Hematopoietic multipotent progenitor cell treated with erythropoietin and hydrocortisone succinate and interleukin-3 and kit ligand, for 17 days (in vitro differentiated cells): ENCODE measurements around the gene GSTK1.

Experiments
- DNase-seq: peaks from one replicate; pipeline ENCODE4 v3.0.0-alpha.2; 2015; ENCODE audit warnings: low spot score

The GSTK1 gene

DNA sequence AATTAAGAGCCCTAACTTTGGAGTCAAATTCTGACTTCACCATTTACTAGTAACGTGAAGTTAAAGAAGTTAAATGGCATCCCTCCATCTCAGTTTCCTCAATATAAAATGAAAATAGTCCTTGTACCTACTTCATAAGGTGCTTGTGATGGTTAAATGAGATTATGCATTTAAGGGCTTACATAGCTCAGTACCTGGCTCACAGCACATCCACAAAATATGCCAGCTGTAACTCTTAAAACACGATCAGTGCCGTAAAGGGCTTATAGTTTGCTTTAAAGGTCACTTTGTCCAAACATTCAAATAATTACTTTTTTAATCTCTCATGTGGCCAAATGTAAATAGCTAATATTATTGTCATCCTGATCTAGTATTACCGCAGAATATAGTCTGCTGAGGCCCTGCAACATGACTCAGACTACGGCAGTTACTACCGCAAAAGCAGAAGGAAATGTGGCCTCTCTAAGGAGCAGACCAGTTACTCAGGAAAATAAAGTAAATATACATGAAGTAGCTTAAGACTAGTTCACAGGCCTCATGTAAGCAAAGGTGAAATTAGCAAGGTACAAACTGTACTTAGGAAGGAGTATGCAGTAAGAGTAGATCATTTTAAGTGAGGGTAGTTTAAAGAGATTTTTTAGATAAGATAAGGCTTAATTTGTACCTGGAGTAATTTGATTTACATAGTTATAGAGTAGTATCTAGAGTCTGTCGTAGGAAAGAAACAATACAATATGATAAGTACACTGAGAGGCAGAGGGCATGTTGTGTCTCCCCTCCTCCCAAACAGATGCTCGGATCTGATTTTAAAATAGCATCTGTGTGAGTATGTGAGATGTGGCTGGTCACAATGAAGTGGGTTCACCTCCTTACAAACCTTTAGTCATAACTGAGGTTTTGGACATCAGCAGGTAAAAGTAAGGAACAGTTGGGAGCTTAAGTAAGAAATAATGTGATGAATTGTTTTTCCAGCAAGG lies 38.0 kb downstream of the GSTK1 start:
- DNase-seq = no peak

DNA sequence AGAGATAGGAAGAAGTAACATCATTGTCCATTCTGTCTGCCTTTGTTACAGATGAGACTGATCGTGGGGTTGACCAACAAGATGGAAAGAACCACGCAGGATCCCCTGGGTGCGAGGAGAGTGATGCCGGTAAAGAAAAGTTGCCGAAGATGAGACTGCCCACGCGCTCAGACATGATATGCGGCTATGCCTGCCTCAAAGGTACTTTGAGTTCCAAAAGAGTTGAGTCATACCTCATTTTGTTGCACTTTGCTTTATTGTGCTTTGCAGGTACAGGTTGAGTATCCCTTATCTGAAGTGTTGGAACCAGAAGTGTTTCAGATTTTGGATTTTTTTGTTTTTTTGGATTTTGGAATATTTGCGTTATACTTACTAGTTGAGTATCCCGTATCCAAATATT lies 40.5 kb downstream of the GSTK1 start:
- no peak for DNase-seq

DNA sequence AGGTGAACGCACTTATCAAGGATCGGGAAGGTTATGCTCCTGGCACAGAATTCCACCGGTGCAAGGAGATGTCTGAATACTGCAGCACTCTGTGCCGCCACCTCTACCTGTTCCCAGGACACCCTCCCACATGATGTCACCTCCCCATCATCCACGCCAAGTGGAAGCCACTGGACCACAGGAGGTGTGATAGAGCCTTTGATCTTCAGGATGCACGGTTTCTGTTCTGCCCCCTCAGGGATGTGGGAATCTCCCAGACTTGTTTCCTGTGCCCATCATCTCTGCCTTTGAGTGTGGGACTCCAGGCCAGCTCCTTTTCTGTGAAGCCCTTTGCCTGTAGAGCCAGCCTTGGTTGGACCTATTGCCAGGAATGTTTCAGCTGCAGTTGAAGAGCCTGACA lies 41.7 kb downstream of the GSTK1 start:
- DNase-seq = no peak

DNA sequence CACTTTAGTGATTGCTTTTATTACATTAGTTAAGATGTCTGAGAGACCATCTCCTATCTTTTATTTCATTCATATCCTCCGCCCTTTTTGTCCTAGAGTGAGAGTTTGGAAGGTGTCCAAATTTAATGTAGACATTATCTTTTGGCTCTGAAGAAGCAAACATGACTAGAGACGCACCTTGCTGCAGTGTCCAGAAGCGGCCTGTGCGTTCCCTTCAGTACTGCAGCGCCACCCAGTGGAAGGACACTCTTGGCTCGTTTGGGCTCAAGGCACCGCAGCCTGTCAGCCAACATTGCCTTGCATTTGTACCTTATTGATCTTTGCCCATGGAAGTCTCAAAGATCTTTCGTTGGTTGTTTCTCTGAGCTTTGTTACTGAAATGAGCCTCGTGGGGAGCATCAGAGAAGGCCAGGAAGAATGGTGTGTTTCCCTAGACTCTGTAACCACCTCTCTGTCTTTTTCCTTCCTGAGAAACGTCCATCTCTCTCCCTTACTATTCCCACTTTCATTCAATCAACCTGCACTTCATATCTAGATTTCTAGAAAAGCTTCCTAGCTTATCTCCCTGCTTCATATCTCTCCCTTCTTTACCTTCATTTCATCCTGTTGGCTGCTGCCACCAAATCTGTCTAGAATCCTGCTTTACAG lies 42.3 kb downstream of the GSTK1 start:
- DNase-seq = peak; percentile 69

DNA sequence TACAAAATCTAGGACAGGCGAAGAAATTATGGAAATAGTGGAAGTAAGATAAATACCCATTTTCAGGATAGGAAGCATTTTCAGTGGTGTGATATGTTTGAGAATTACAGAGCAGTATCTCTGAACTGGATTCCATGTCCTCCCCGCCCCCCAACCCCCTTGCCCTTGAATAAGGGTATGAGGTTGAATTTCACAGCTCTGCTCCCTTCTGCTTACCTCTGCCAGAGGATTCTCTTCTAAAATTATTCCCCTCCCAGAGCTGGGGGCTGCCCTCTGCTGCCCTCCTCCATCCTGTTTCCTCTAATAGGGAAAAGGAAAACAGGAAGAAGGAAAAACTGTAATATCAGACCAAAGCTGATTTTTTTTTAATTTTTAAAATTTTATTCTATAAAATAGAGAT lies 45.4 kb downstream of the GSTK1 start:
- no peak for DNase-seq

DNA sequence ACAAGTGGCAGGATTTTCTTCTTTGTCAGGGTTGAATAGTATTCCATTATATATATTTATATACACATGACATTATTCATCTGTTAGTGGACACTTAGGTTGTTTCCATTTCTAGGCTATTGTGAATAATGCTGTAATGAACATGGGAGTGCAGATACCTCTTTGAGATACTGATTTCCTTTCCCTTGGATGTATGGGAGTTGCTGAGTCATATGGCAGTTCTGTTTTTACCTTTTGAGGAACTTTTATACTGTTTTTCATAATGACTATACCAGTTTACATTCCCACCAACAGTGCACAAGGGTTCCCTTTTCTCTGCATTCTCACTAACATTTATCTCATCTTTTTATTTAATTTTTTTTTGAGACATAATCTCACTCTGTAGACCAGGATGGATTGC lies 50.9 kb downstream of the GSTK1 start:
- no peak for DNase-seq

DNA sequence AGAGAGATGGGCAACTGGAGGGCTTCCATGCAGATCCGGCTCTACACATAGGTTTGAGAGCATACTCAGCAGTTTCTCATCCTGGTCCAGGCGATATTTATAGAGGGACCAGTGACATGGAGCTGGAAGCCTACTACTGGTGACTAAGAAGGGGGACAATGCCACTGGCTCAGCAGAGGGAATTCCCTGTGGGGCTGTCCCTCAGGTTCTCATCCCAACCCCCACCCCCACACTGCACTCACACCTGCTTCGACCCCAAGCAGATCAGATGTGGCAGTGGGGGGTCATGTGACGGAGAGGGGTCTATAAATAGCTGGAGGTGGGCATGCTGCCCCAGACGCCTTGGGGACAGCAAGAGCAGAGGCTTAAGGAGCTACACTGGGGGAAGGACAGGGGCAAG lies 52.5 kb downstream of the GSTK1 start, which contains the start of gene CLCN1:
Gene CLCN1 (plus strand): TSS at position 336 of the 400 bp plus-strand sequence. CDS start 102 bp downstream, outside the sequence.
- DNase-seq = no peak

DNA sequence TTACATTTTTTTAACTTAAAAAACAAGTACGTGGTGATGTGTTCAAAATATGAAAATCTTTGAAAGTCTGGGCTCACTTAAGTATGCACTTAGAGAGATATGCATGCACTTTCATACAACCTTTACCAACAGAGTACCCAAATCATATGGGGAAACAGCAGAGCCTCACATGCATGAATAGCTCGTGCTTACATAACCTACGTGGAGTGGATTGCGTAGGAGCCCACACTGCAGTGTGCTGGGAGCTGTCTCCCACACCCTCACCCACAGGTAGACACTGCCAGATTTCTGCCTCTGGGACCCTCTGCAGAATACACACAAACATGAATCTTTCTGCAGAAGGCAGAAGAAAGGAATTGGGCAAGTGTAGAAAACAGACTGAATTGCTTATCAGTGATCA lies 53.3 kb downstream of the GSTK1 start:
- no peak for DNase-seq

DNA sequence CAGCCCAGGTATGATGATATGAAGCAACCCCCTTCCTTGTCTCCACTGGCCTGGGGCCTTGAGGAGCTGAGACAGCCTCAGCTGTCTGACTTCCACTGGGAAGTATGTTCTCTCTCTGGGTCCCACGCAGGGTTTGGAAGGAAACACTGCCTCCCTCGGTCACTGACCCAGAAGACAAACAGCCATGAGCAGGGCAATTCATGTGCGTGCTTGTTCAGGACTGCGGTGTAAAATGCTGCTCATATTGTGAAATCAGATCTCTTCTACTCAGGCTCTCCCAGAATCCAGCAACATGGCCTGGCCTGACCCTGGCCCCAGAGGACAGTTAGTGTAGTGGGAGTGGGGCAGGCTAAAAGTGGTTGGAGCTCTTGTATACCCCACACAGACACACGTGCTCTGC lies 55.4 kb downstream of the GSTK1 start:
- DNase-seq = no peak
